ENCODE data around the gene HLX. TPM values are rescaled to one million over a fixed set of nuclear protein-coding genes. Genes with fewer than 3 reads are reported as not detected.

HLX gene
- total RNA-seq, 4 donors from 2014 or later: 26.4 to 46.7 (median 34.5) TPM

DNA sequence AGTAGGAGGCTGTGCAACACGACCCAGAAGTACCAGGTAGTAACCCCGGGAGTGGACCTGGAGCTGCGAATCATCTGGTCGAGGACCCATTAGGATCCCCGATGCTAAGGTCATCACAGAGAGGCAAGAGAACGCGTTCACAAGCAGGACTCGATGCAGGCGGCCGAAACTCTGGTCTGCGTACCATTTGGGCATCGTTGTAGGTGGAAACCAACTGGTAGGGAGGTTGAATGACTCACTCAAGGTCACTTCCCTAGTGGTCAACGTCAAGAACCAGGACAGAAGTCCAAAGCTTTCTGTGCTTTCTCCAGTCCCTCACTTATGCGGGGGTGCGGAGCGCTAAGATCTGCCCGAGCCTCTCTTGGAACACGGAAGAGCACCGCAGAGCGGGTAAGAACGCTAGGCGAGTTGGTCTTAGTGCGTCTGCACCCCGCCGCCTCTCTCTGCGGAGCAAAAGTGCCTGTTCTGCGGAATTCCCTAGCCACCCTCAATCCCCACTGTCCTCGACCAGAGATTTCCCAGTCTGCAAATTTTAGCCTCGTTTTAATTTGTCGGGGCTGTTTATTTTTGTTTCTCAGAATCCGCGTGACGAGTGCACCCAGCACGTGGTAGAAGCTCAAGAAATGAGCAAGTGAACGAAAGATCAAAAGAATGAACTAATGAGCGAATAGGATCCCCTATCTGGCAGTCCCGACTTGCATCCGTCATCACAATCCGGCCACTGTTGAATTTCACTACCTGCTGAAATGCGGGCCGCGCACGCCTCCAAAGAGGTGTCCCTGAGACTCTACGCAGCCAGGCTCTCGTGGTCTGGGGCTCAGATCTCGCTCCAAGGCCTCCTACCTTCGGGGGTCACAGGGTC lies 12.2 kb downstream of the HLX start:
- DNase-seq (ENCODE audit: low spot score) (no peak), ATAC-seq (ENCODE audit: low FRiP score) (no peak)
- TF ChIP-seq, protein P1, sequence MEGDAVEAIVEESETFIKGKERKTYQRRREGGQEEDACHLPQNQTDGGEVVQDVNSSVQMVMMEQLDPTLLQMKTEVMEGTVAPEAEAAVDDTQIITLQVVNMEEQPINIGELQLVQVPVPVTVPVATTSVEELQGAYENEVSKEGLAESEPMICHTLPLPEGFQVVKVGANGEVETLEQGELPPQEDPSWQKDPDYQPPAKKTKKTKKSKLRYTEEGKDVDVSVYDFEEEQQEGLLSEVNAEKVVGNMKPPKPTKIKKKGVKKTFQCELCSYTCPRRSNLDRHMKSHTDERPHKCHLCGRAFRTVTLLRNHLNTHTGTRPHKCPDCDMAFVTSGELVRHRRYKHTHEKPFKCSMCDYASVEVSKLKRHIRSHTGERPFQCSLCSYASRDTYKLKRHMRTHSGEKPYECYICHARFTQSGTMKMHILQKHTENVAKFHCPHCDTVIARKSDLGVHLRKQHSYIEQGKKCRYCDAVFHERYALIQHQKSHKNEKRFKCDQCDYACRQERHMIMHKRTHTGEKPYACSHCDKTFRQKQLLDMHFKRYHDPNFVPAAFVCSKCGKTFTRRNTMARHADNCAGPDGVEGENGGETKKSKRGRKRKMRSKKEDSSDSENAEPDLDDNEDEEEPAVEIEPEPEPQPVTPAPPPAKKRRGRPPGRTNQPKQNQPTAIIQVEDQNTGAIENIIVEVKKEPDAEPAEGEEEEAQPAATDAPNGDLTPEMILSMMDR (IDR thresholded peaks at IDR 0.05): no peak

DNA sequence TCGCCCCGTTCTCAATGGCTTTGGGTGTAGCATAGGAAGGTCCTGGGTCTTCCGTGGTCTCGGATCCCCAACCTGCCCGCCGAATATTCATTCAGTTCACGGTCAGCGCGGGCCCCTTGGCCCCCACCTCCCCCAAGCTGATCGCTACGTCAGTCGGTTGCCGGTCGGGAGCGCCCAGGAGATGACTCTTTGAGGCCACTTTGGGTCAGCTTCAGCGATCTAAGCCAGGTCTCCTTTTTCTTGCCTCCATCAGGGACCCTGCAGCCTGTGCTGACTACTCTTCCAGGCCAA lies 12.8 kb downstream of the HLX start:
- TF ChIP-seq, protein P1 (IDR thresholded peaks at IDR 0.05): no peak
- no peak for ATAC-seq (ENCODE audit: low FRiP score)
- DNase-seq (ENCODE audit: low spot score): no peak

DNA sequence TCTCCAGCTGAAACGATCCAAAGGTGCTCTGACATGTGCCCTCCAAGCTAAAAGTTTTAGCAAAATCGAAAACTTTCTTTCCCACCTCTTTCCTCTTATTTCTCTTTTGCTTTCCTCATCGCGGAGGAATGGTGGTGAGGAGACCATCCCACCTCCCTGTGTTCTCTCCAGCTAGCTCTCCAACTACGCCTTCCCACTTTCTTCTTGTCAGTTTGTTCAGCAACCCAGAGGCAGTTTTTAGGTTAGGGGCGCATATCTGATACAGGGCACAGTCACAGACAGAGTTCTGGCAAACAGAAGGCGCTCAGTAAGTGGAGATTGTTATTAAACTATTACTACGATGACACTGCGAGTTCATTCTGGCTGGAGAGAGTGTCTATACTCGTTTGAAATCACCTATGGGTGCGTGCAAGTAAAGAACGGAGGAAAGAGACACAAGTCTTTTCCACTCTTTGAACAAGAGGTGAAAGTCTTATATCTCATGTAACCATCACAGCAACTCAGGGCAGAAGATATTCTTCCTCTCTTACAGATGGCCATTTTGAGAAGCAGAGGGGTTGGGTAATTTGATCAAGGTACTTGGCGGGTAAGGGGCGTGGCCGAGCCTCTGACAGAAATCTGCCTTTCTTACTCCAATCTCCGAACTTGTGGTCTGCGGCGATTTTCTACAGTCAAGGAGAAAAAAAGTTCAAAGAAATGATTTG lies 13.9 kb downstream of the HLX start:
- DNase-seq (ENCODE audit: low spot score) (no peak), ATAC-seq (ENCODE audit: low FRiP score) (no peak)
- TF ChIP-seq, protein P1 (IDR thresholded peaks at IDR 0.05): no peak

DNA sequence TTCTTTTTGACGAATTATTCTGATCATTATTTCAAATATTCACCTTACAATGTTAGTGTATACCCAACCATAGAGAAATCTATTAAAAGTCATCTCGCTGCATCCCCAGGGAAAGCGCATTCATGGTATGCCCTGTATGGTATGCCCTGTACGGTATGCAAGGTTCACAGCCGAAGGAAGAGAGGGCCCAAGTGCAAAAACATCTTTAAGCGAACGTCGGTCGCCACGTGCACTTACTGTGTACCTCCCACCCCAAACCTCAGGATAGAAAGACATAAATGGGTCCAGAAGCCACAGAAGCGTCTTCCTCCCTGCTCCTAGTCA lies 14.4 kb downstream of the HLX start:
- ATAC-seq (ENCODE audit: low FRiP score): no peak
- no peak for DNase-seq (ENCODE audit: low spot score)
- TF ChIP-seq, protein P1 (IDR thresholded peaks at IDR 0.05): no peak

DNA sequence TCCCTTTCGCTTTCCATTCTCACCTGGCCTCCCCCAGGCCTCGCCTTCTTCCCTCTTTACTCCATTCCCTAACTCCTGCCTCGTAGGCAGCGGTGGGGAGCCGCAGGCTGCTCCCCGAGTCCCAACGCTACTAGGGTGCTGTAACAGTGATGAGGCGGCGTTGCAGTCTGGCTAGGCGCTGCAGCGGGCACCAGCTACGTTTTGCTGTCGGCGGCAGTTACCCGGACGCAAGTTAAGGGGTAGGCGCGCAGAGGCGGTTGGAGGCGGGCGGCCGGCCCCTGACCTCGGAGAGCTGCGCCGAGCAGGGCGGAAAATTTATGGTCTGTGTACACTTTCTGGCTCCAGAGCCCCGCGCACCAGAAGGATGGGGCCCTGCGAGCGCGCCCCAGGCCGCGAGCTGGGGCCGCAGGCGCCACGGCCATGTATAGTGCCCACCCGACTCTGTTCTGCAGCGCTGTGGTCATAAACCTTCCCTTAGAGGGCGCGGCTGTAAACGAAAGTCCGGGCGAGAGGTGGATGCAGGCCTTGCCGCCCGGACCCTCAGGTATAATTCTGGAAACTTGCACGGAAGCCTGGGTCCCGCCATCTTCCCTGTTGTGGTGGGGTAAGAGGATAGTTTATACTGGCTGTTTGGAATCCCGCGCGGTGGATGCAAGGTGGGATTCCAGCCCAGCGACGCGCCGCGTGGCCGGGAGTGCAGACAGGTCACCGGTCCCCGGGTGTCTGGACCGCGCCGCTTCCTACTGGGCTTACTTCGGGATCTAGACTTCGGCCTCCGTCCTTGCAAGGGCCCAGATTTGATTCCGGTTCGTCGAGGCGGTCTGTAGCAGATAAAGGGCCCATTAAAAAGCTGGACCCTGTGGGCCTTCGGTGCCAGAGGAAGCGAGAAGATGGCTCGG lies 15.0 kb downstream of the HLX start:
- ATAC-seq (ENCODE audit: low FRiP score): peak; percentile 15
- TF ChIP-seq, protein P1 (IDR thresholded peaks at IDR 0.05): no peak
- DNase-seq (ENCODE audit: low spot score): no peak

DNA sequence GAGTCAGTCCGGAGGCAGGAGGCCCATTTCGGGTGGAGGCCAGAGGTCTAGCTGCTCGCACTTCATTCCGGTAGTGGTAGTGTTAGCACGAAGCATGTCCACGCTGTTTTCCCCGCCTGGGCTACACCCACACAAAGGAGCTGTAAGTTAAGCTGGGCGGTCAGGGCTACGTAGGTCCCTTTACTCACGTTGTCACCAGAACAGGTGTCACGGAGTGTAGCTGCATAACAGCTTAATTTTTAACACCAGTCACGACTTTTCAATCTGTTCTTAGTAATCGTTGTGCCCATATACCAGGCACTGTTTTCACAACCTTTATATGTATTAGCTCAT lies 15.6 kb downstream of the HLX start:
- TF ChIP-seq, protein P1 (IDR thresholded peaks at IDR 0.05): no peak
- no peak for ATAC-seq (ENCODE audit: low FRiP score)
- no peak for DNase-seq (ENCODE audit: low spot score)

Measured in omental fat pad (tissue), 4 donors.